ENCODE results near the gene ERMARD.

DNA sequence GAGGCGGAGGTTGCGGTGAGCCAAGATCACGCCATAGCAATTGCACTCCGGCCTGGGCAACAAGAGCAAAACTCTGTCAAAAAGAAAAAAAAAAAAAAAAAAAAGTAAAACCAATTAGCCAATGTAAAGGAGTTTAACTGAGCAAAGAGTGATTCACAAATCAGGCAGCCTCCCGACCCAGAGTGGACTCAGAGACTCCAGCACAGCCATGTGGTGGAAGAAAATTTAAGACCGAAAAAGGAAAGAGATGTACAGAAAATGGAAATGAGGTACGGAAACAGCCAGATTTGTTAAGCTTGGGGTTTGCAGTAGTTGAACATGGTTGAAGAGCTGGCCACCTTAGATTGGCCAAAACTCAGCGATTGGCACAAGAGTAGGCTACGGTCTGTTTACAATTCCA lies 51.4 kb downstream of the ERMARD start:
- TF ChIP-seq, protein P1, sequence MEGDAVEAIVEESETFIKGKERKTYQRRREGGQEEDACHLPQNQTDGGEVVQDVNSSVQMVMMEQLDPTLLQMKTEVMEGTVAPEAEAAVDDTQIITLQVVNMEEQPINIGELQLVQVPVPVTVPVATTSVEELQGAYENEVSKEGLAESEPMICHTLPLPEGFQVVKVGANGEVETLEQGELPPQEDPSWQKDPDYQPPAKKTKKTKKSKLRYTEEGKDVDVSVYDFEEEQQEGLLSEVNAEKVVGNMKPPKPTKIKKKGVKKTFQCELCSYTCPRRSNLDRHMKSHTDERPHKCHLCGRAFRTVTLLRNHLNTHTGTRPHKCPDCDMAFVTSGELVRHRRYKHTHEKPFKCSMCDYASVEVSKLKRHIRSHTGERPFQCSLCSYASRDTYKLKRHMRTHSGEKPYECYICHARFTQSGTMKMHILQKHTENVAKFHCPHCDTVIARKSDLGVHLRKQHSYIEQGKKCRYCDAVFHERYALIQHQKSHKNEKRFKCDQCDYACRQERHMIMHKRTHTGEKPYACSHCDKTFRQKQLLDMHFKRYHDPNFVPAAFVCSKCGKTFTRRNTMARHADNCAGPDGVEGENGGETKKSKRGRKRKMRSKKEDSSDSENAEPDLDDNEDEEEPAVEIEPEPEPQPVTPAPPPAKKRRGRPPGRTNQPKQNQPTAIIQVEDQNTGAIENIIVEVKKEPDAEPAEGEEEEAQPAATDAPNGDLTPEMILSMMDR (IDR thresholded peaks at IDR 0.05; ENCODE audit: insufficient read depth, low read length): no peak
- TF ChIP-seq POLR2AphosphoS5 (IDR thresholded peaks at IDR 0.05; ENCODE audit: low read depth): no peak
